ENCODE data around the gene TAF4. TPM values are rescaled to one million over a fixed set of nuclear protein-coding genes. Genes with fewer than 3 reads are reported as not detected.

TAF4 gene
- total and polyA plus RNA-seq, 2 of the 13 experiments (the other 11 are each of a cell fraction or from before 2014, with no cell fraction given), result 5.9 to 12.0 TPM

DNA sequence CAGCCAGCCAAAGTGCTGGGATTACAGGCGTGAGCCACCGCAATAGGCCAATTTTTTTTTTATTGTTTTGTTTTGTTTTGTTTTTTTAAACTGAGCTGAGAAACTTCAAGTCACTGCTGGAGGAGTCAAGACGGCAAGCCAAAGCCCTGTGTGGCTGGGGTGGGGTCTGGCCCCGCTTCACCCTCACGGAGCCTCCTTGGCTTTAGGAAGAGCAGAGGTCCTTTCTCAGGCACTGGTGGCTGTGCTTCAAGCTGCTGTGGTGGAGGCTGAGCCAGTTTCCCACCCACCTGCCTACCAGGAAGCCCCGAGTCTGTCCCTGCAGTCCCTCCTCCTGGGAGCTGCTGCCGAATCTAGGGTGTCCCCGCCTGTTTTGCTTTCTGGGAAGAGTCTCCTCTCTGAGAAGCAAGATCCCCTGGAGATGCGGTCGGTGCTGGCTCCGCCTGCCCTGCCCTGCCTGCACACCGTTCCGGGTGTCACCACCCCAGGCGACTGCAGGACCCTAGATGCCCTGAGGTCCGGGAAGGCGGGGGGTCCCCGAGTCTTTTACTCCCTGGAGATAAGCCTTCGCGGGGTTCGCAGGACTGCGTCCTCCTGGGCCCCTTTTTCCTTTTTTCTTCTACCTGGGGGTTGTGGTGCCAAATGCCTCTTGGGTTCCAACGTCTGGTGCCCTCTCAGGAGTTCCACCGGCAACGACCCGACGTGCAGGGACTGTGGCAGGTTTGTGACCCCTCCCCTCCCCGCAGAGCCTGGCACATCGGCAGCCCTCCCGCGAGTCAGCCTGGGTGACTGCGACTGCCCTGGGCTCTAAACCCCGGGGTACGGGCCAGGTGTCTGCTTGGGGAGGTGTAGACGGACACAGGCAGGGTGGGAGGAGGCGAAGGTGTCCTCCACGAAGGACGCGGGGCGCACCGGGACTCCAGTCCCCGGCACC is 100.7 kb downstream of the TAF4 start (continued):
- TF ChIP-seq, protein P1, sequence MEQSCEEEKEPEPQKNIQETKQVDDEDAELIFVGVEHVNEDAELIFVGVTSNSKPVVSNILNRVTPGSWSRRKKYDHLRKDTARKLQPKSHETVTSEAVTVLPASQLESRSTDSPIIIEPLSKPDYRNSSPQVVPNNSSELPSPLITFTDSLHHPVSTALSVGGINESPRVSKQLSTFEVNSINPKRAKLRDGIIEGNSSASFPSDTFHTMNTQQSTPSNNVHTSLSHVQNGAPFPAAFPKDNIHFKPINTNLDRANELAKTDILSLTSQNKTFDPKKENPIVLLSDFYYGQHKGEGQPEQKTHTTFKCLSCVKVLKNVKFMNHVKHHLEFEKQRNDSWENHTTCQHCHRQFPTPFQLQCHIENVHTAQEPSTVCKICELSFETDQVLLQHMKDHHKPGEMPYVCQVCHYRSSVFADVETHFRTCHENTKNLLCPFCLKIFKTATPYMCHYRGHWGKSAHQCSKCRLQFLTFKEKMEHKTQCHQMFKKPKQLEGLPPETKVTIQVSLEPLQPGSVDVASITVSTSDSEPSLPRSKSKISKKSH (CRISPR knock-in tag; IDR thresholded peaks at IDR 0.05; ENCODE audit: borderline replicate concordance), result peak; percentile 56
- no peak for TF ChIP-seq SOX6 (IDR thresholded peaks at IDR 0.05)
- no peak for TF ChIP-seq SOX6 (CRISPR knock-in tag; IDR thresholded peaks at IDR 0.05)
- peak; percentile 1; the same call in 1 of the 2 replicates for TF ChIP-seq GABPB1 (CRISPR knock-in tag; IDR thresholded peaks at IDR 0.05)
- TF ChIP-seq SRSF1 (optimal IDR thresholded peaks at IDR 0.05; ENCODE audit: low read depth, low read length), result peak; percentile 18
- peak; percentile 13; the same call in 1 of the 2 replicates for TF ChIP-seq KDM5B (CRISPR knock-in tag; IDR thresholded peaks at IDR 0.05; ENCODE audit: borderline replicate concordance)

DNA sequence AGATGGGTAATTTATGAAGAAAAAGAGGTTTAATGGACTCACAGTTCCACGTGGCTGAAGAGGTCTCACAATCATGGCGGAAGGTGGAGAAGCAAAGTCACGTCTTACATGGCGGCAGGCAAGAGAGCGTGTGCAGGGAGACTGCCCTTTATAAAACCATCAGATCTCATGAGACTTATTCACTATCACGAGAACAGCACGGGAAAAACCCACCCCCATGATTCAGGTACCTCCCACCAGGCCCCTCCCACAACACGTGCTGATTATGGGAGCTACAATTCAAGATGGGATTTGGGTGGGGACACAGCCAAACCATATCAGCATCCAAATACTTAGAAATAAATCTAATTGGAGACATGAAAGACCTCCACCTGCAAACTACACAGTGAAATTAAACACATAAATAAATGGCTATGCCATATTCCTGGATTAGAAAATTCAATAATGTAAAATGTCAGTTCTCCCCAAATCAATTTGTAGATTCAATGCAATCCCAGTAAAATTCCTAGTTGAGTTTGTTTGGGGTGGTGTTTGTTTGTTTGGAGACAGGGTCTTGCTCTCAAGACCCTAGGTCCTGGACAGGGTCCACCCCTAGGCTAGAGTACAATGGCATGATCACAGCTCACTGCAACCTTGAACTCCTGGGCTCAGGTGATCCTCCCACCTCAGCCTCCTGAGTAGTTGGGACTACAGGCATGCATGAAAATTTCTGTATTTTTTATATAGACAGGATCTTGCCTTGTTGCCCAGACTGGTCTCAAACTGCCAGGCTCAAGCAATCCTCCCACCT is 101.6 kb downstream of the TAF4 start:
- peak; percentile 78 for FAIRE-seq
- CTCF ChIA-PET (ENCODE audit: low intra/inter-chr PET ratio, low total read pairs), result no interaction called here
- TF ChIP-seq ZNF607 (CRISPR knock-in tag; IDR thresholded peaks at IDR 0.05; ENCODE audit: borderline replicate concordance), result 0 out of 2 replicates have a peak, but pooled peaks have one; percentile 1
- TF ChIP-seq KDM4B (CRISPR knock-in tag; IDR thresholded peaks at IDR 0.05), result no peak
- TF ChIP-seq, protein P2, sequence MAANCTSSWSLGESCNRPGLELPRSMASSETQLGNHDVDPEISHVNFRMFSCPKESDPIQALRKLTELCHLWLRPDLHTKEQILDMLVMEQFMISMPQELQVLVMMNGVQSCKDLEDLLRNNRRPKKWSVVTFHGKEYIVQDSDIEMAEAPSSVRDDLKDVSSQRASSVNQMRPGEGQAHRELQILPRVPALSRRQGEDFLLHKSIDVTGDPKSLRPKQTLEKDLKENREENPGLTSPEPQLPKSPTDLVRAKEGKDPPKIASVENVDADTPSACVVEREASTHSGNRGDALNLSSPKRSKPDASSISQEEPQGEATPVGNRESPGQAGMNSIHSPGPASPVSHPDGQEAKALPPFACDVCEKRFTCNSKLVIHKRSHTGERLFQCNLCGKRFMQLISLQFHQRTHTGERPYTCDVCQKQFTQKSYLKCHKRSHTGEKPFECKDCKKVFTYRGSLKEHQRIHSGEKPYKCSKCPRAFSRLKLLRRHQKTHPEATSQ (CRISPR knock-in tag; IDR thresholded peaks at IDR 0.05; ENCODE audit: borderline replicate concordance), result peak; percentile 27; the same call in 1 of the 2 replicates
- TF ChIP-seq, protein P3, sequence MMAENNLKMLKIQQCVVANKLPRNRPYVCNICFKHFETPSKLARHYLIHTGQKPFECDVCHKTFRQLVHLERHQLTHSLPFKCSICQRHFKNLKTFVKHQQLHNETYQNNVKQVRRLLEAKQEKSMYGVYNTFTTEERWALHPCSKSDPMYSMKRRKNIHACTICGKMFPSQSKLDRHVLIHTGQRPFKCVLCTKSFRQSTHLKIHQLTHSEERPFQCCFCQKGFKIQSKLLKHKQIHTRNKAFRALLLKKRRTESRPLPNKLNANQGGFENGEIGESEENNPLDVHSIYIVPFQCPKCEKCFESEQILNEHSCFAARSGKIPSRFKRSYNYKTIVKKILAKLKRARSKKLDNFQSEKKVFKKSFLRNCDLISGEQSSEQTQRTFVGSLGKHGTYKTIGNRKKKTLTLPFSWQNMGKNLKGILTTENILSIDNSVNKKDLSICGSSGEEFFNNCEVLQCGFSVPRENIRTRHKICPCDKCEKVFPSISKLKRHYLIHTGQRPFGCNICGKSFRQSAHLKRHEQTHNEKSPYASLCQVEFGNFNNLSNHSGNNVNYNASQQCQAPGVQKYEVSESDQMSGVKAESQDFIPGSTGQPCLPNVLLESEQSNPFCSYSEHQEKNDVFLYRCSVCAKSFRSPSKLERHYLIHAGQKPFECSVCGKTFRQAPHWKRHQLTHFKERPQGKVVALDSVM (CRISPR knock-in tag; IDR thresholded peaks at IDR 0.05), result peak; percentile 87
- TF ChIP-seq ZNF788 (CRISPR knock-in tag; IDR thresholded peaks at IDR 0.05; ENCODE audit: borderline replicate concordance), result 0 out of 2 replicates have a peak, but pooled peaks have one; percentile 28
- TF ChIP-seq, protein P4, sequence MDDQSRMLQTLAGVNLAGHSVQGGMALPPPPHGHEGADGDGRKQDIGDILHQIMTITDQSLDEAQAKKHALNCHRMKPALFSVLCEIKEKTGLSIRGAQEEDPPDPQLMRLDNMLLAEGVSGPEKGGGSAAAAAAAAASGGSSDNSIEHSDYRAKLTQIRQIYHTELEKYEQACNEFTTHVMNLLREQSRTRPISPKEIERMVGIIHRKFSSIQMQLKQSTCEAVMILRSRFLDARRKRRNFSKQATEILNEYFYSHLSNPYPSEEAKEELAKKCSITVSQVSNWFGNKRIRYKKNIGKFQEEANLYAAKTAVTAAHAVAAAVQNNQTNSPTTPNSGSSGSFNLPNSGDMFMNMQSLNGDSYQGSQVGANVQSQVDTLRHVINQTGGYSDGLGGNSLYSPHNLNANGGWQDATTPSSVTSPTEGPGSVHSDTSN (CRISPR knock-in tag; IDR thresholded peaks at IDR 0.05; ENCODE audit: borderline replicate concordance), result no peak
- TF ChIP-seq ZNF350 (CRISPR knock-in tag; IDR thresholded peaks at IDR 0.05; ENCODE audit: borderline replicate concordance, low read depth), result 0 out of 2 replicates have a peak, but pooled peaks have one; percentile 1

More for the DNA sequence above, 101.6 kb downstream of the TAF4 start:
- ATAC-seq, result no peak
- no peaks in the 10 kb centered on the region for H3K36me3 ChIP-seq (replicated peaks in 1 of 2; ENCODE audit: control insufficient read depth in 1 of 2, insufficient read depth in 2 of 2, low read length in 2 of 2)
- no peak overlapping the region for H2AFZ ChIP-seq (ENCODE audit: low read length)
- no peaks in the 10 kb centered on the region for H3K9me3 ChIP-seq (ENCODE audit: low read length)
- no peaks in the 10 kb centered on the region for H3K79me2 ChIP-seq (ENCODE audit: insufficient read depth, low read length)
- H3K4me1 ChIP-seq (ENCODE audit: insufficient read depth, low read length), result peaks cover 31% of the 10 kb centered on the region
- no peaks in the 10 kb centered on the region; a peak in 1 of 5 replicates for H3K27me3 ChIP-seq (ENCODE audit: control insufficient read depth in 1 of 2, insufficient read depth in 2 of 2, low read length in 2 of 2)
- H3K9ac ChIP-seq (ENCODE audit: insufficient read depth, low read depth, low read length), result no peak overlapping the region
- no peak for DNase-seq (ENCODE audit: low spot score)
- BruUV-seq (replicated peaks), result no TSS peak
- POLR2A ChIA-PET, result no interaction called here
- no peaks in the 10 kb centered on the region for H4K20me1 ChIP-seq (ENCODE audit: insufficient read depth, low read length)
- intact Hi-C loops (cut with micrococcal nuclease; ENCODE audit: unreplicated experiment), result no loop called here
- no peak overlapping the region for H3K27ac ChIP-seq (ENCODE audit: extremely low read length, insufficient read depth, low read length)
- 87% methylated on average over 8 of the region's 8 CpGs for WGBS (ENCODE audit: low lambda C conversion rate)
- no peak overlapping the region for H3K4me2 ChIP-seq (ENCODE audit: low read depth, low read length)
- H3K4me3 ChIP-seq (replicated peaks in 1 of 3; ENCODE audit: insufficient read depth in 1 of 3, low read depth in 2 of 3, low read length in 3 of 3), result no peak overlapping the region
- in situ Hi-C loops (cut with HindIII; ENCODE audit: extremely low pct_ligation_motif_present, low pct_unique_long_range_greater_than_20kb), result no loop called here

Data from HepG2 (cell line).